GM06990 (cell line): Measurements from ENCODE around the gene BEST3.

Source experiments
- DNase-seq: peaks from one replicate; pipeline ENCODE4 v3.0.0-alpha.2; 2011; ENCODE audit not compliant: insufficient read length; ENCODE audit errors: extremely low read depth
- H3K27me3 ChIP-seq: replicated peaks from 2 replicates; pipeline ENCODE4 v1.6.0; 2011; ENCODE audit warnings: low read length; ENCODE audit not compliant: control insufficient read depth, insufficient read depth
- H3K36me3 ChIP-seq: 2 replicates; pipeline ENCODE4 v1.5.1; 2011; ENCODE audit warnings: low read length; ENCODE audit not compliant: control insufficient read depth, insufficient read depth
- H3K4me3 ChIP-seq: replicated peaks from 2 replicates; pipeline ENCODE4 v1.5.1; 2011; ENCODE audit warnings: low read depth, mild to moderate bottlenecking, control low read depth, low read length
- TF ChIP-seq, protein P1 (sequence below): IDR thresholded peaks from 2 replicates; pipeline ENCODE4 v1.5.1; 2011; ENCODE audit warnings: low read length, control low read depth, mild to moderate bottlenecking, inconsistent platforms; ENCODE audit not compliant: insufficient read depth, poor library complexity, severe bottlenecking

The BEST3 gene

DNA sequence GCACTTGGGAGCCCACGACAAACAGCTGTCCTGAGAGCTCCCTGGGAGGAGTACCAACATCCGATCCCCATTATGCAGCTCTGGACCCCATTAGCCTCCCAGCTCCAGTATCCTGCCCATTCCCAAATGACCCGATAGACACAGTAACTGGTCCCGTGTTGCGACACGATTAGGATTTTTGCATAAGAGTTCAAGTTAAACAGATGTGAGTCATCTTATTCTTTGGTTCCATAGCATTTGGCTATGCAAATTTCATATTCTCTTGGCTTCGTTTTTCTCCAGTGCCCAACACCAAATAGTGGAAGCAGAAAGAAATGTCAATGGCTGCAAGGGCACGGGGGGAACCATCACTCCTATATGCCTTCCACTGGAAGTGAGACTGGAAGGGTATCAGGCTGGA lies 45.4 kb downstream of the BEST3 start:
- no peaks in the 10 kb centered on the region; the same call in none of the 2 replicates for H3K27me3 ChIP-seq
- no peak overlapping the region for H3K4me3 ChIP-seq
- no peak for DNase-seq
- TF ChIP-seq, protein P1, sequence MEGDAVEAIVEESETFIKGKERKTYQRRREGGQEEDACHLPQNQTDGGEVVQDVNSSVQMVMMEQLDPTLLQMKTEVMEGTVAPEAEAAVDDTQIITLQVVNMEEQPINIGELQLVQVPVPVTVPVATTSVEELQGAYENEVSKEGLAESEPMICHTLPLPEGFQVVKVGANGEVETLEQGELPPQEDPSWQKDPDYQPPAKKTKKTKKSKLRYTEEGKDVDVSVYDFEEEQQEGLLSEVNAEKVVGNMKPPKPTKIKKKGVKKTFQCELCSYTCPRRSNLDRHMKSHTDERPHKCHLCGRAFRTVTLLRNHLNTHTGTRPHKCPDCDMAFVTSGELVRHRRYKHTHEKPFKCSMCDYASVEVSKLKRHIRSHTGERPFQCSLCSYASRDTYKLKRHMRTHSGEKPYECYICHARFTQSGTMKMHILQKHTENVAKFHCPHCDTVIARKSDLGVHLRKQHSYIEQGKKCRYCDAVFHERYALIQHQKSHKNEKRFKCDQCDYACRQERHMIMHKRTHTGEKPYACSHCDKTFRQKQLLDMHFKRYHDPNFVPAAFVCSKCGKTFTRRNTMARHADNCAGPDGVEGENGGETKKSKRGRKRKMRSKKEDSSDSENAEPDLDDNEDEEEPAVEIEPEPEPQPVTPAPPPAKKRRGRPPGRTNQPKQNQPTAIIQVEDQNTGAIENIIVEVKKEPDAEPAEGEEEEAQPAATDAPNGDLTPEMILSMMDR, result no peak
- no peaks in the 10 kb centered on the region for H3K36me3 ChIP-seq

DNA sequence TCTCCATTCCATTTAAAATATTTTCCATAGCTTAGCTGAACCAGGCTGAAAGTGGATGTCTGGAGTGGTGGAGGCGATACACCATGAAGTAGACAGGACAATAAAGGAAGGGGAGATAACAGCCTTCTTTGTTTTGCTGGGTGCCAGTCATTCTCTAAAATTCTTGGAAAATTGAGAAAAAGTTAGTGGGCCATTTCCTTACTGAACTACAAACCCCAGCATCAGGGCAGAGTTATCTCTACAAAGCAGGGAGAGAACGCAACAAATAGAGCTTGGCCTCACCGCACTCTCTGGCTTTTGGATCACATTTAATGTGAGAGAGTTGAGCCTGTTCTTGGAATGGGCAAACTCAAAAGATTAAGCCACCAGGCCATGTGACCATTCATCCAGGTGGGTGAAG lies 47.2 kb downstream of the BEST3 start:
- no peaks in the 10 kb centered on the region; the same call in 1 of the 2 replicates for H3K27me3 ChIP-seq
- DNase-seq, result no peak
- no peaks in the 10 kb centered on the region for H3K36me3 ChIP-seq
- TF ChIP-seq, protein P1, result no peak
- H3K4me3 ChIP-seq, result no peak overlapping the region

DNA sequence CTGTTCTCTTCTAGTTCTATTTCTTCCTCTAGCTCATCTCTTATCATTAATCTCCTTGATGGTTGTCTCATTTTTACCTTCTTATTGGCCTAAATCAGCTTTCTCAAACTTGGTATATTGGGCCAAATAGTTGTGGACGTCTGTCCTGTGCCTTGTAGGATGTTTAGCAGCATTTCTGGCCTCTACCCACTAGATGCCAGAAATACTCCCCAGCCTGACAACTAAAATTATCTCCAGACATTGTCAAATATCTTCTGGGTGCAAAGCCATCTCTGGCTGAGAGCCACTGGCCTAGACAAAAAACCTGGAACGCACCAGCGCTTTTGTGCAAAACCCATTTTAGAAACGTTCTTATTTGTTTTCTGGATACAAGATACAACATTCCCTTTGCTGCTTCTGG lies 49.6 kb downstream of the BEST3 start:
- no peaks in the 10 kb centered on the region for H3K36me3 ChIP-seq
- no peaks in the 10 kb centered on the region; the same call in 1 of the 2 replicates for H3K27me3 ChIP-seq
- DNase-seq, result no peak
- TF ChIP-seq, protein P1, result no peak
- H3K4me3 ChIP-seq, result no peak overlapping the region

DNA sequence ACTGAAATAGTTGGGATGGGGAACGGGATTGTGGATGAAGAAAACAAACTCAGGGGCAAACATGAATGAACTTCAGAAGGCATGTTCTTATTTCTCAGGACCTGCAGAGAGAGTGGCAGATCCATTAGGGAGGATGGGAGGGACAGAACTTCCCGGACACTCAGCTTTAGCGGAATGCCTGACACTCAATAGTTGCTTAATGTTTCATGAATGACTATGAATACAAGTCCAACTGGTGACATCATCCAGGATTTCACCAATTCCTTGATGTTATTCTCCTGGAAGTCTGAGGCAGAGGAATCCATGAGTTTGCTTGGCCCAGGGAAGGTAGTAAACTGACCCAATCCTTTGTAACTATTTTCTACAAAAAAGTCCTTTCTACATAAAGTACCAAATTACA lies 50.6 kb downstream of the BEST3 start:
- Histone ChIP-seq H3K27me3 (no peaks in the 10 kb centered on the region; the same call in 1 of the 2 replicates), H3K36me3 (no peaks in the 10 kb centered on the region), H3K4me3 (no peak overlapping the region)
- DNase-seq, result no peak
- TF ChIP-seq, protein P1, result no peak

DNA sequence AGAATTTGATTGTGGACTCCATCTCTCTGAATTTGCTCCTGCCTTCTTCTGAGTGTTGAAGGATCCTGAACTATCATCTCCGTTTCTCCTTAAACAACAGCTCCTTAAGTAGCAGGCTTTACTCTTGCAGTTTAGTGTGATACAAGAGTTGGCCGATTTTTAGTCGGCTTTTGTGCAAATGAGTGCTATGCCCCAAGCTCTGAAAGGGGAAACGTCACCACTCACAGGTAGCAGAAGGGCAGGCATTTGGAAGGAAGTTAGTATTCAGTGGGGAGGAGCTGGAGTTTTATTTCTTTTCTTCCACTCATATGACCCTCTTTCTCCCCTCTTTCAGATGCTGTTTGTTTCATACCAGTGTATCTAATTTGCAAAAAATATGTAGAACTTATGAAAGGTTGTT lies 51.9 kb downstream of the BEST3 start:
- Histone ChIP-seq H3K27me3 (no peaks in the 10 kb centered on the region; the same call in 1 of the 2 replicates), H3K4me3 (no peak overlapping the region), H3K36me3 (no peaks in the 10 kb centered on the region)
- TF ChIP-seq, protein P1, result no peak
- DNase-seq, result no peak

DNA sequence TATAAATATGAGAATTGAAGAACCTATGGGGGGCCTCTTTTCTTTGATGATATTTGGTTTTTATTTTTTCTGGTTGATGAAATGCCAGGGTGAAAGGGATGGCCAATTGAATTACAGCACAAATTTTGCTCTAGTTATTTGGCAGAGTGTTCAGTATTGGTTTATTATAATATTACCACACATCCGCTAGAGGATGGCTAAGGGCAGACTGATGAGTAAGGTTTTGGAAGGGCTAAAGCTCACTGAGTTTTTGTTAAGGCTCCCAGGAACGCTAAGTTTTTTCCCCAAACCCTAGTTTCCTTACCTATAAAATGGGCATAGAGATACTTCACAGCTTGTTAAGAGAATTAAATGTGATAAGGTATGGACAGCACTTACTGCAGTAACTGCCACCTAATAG lies 54.1 kb downstream of the BEST3 start:
- no peak overlapping the region for H3K4me3 ChIP-seq
- no peaks in the 10 kb centered on the region for H3K36me3 ChIP-seq
- TF ChIP-seq, protein P1, result no peak
- H3K27me3 ChIP-seq, result no peaks in the 10 kb centered on the region
- DNase-seq, result no peak
